Keratinocyte (primary cell): Measurements from ENCODE around the gene SPTBN1.

ENCODE experiments used
- EZH2 ChIP-seq: IDR thresholded peaks from one replicate; pipeline ENCODE4 v1.6.1; 2012; ENCODE audit warnings: inconsistent platforms, mild to moderate bottlenecking, low read length, moderate library complexity
- TF ChIP-seq, protein P1 (sequence below), 3 experiments: IDR thresholded peaks in 1 of 3; conservative IDR thresholded peaks in 1 of 3; optimal IDR thresholded peaks in 1 of 3; 2 replicates in 2 of 3; 3 replicates in 1 of 3; pipeline versions ENCODE3 to v1.5.1; 2011; ENCODE audit warnings: low read length in 3 of 3, mild to moderate bottlenecking in 3 of 3, moderate library complexity in 2 of 3, control low read depth in 1 of 3, inconsistent platforms in 1 of 3; ENCODE audit not compliant: insufficient read depth in 2 of 3; ENCODE audit errors: extremely low read depth in 1 of 3

DNA sequence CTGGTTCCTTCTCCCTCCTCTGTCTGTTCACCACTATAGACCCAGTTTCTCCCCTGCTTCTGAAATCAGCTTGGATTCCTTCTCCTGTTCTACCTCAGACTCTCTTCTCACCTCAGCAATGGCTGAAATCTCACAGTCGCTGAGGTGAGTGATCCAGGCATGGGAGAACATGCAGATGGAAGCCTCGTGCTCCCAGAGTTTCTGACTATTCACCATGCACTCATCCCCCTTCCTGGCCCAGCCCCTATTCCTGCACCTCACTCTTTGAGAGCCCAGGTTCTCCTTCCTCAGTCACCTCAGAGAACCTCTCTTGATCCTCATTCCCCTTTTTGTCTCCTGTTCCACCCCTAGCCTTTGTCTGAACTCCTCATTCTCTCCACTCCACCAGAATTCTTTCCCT is 78.5 kb downstream of the SPTBN1 start:
- TF ChIP-seq, protein P1, sequence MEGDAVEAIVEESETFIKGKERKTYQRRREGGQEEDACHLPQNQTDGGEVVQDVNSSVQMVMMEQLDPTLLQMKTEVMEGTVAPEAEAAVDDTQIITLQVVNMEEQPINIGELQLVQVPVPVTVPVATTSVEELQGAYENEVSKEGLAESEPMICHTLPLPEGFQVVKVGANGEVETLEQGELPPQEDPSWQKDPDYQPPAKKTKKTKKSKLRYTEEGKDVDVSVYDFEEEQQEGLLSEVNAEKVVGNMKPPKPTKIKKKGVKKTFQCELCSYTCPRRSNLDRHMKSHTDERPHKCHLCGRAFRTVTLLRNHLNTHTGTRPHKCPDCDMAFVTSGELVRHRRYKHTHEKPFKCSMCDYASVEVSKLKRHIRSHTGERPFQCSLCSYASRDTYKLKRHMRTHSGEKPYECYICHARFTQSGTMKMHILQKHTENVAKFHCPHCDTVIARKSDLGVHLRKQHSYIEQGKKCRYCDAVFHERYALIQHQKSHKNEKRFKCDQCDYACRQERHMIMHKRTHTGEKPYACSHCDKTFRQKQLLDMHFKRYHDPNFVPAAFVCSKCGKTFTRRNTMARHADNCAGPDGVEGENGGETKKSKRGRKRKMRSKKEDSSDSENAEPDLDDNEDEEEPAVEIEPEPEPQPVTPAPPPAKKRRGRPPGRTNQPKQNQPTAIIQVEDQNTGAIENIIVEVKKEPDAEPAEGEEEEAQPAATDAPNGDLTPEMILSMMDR (optimal IDR thresholded peaks at IDR 0.05 in 1 of 3, IDR thresholded peaks at IDR 0.05 in 1 of 3, conservative IDR thresholded peaks at IDR 0.05 in 1 of 3; ENCODE audit: extremely low read depth in 1 of 3, insufficient read depth in 2 of 3, low read length in 3 of 3) = no peak
- TF ChIP-seq EZH2 = no peak
